Muscle layer of duodenum (tissue), 2 donors: Measurements from ENCODE around the gene OTP.

Source experiments
- H3K27ac ChIP-seq: one replicate; pipeline ENCODE4 v1.7.0; 2013; ENCODE audit warnings: mild to moderate bottlenecking, low read length
- H3K27me3 ChIP-seq: one replicate; pipeline ENCODE4 v1.7.0; 2013; ENCODE audit warnings: low read depth, mild to moderate bottlenecking, control low read depth, low read length
- H3K36me3 ChIP-seq, 2 donors: one replicate each; pipeline ENCODE4 v1.7.0; 2013; ENCODE audit warnings: low read length in 2 of 2, control low read depth in 1 of 2, mild to moderate bottlenecking in 1 of 2; ENCODE audit not compliant: insufficient read depth in 2 of 2, control insufficient read depth in 1 of 2
- H3K4me1 ChIP-seq, 2 donors: one replicate each; pipeline ENCODE4 v1.7.0; 2013; ENCODE audit warnings: low read length in 2 of 2, mild to moderate bottlenecking in 2 of 2, control low read depth in 1 of 2, moderate library complexity in 1 of 2; ENCODE audit not compliant: insufficient read depth in 2 of 2, control insufficient read depth in 1 of 2
- H3K4me3 ChIP-seq, 2 donors: one replicate each; pipeline ENCODE4 v1.7.0; 2013; ENCODE audit warnings: low read length in 2 of 2, low read depth in 1 of 2, mild to moderate bottlenecking in 1 of 2
- H3K9me3 ChIP-seq, 2 donors: one replicate each; pipeline ENCODE4 v1.7.0; 2013; ENCODE audit warnings: low read length in 2 of 2, control low read depth in 1 of 2, mild to moderate bottlenecking in 1 of 2; ENCODE audit not compliant: control insufficient read depth in 1 of 2
- donor health status: healthy.

The OTP gene

DNA sequence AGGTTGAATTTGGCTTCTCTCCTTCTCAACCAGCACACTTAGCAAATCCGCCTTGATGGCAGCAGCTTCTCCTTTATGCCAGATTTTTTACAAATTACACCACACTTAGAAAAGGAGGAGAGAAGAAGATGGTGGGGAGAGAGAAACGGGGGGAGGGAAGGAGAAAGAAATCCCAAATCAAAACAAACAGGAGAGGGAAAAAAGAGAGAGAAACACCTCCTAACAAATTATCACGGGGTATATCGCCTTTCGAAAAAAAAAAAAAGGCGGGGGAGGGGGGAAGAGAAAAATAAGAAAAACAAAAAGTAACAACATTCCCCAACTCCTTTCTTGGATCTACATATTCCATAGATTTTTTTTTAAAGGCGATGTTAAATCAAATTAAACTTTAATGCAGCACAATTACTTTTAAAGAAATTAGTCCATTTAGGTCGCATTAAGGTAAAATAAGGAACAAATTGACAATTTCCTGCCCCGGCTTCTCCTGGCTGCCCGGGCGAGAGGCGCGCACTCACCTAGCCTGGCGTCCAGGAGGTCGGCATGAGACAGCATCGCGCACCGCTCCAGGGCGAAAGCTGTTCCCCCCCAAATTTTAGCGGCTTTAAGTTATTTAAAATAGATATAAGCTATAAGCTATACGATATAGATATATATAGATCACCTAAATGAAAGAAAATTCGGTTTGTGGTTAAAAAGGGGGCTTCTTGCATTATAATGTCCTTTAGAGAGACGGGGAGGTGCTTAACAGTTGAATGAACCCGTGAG lies at the start of gene OTP:
TSS of gene OTP (minus strand) at position 716 of the 765 bp plus-strand sequence. CDS start at position 552, 164 bp downstream.
- H3K4me1 ChIP-seq = peaks cover 0 to 45% of the 10 kb centered on the region in 2 donors
- peak within 1 kb of the TSS in 1 of 2 donors; percentile 19 for H3K4me3 ChIP-seq
- peaks cover 3 to 6% of the 10 kb centered on the region in 2 donors for H3K9me3 ChIP-seq
- H3K36me3 ChIP-seq = no peaks in the 10 kb centered on the region
- peaks cover 90% of the 10 kb centered on the region for H3K27me3 ChIP-seq
- no peak within 1 kb of the TSS for H3K27ac ChIP-seq

DNA sequence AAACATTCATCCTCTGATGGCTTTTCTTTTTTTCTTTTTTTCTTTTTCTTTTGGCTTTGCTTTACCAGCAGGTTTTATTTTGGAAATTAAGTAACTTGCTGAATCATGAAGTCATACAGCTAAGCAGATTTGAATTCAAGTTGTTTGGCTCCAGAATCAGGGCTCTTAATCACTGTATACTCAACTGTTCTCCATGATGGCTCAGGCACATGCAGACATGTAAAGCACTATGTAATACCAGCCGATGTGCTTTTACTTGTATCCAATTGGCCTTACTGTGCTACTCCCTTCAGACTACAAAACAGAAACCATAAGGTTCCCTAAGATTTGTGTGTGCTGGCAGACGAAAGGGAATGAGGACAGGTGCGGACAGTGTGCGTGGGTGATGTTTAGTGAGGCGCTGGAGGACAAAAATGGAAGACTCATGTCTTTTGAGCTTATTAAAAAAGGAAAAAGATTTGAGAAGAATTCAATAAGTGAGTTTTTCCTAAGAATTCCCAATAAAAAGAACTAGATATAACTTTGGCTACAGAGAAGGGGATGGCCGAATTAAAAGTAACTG lies 44.7 kb upstream of the OTP start:
- no peaks in the 10 kb centered on the region for H3K27me3 ChIP-seq
- H3K4me3 ChIP-seq = no peak overlapping the region
- no peaks in the 10 kb centered on the region for H3K4me1 ChIP-seq
- no peak overlapping the region for H3K27ac ChIP-seq
- H3K36me3 ChIP-seq = peaks cover 5 to 9% of the 10 kb centered on the region in 2 donors
- H3K9me3 ChIP-seq = no peaks in the 10 kb centered on the region

DNA sequence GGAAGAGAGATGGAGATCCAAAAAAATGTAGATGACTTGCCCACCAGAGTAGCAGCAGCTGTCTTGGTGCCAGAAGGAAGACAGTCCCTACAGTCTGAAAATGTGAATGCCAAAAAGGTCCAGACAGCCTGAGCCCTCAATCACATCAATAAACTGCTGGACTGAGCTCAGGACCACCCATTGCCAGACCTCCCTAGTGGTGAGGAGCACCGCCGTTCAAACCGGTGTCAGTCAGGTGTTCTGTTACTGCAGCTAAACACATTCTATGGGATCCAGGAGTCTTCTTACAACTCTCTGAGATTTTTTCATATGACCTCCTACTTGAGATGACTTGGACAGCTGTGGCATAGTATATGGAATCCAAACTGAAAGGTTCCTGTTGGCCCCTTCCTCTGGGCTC lies 32.0 kb upstream of the OTP start:
- Histone ChIP-seq H3K27me3 (no peaks in the 10 kb centered on the region), H3K9me3 (no peaks in the 10 kb centered on the region), H3K27ac (no peak overlapping the region), H3K4me3 (no peak overlapping the region), H3K36me3 (no peaks in the 10 kb centered on the region), H3K4me1 (no peaks in the 10 kb centered on the region)

DNA sequence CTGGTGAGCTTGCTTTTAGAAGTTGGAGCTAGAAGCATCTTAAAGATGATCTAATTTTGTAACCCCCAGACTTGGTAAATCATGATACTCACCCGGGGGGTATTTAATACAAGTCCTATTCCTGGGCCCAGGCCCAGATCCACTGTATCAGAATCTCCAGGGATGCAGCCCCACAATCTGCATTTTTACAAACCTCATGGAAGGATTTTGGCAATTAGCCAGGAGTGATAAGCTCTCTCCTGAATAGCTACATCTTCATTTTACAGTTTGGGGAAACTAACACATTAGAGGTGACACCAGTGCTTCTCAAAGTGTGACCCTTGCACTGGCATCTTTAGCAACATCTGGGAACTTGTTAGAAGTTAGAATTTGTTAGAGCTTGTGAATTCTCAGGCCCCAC lies 31.2 kb upstream of the OTP start:
- Histone ChIP-seq H3K9me3 (no peaks in the 10 kb centered on the region), H3K4me3 (no peak overlapping the region), H3K27ac (no peak overlapping the region), H3K4me1 (no peaks in the 10 kb centered on the region), H3K27me3 (no peaks in the 10 kb centered on the region), H3K36me3 (no peaks in the 10 kb centered on the region)

DNA sequence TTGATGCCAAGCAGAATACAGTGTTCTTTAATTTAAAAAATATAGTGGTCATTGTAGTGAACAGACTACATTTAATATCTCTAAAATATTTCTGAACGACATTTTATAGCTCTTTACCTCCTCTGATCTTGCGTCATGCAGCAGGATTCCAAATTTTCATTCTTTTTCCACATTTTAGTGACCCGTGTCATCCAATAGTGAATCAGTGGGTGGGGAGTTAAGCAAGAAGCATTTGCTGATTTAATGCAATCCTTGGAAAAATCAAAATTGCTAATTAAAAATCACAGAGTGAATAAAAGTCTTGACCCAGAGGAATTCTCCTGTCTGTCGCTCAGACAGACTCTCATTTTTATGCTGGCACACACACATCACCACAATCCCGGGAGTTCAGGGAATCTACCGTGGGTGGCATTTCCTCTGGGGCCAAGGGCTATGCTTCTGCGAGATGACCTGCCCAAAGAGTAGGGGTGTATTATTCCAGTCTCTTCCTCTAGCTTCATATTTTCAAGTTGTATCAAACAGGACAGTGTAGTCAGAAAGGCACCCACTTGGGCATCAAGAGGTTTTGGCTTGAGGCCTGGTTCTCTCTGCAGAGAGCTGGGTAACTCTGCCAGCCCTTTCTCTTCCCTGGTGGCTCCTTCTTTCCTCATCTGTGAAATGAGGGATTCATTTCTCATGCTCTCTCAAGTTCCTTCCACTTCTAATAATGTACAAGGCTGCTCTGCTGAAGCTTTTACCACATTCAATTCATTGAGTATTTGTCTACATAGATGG lies 24.8 kb upstream of the OTP start:
- H3K4me1 ChIP-seq = no peaks in the 10 kb centered on the region
- no peaks in the 10 kb centered on the region for H3K27me3 ChIP-seq
- H3K36me3 ChIP-seq = no peaks in the 10 kb centered on the region
- H3K4me3 ChIP-seq = no peak overlapping the region
- no peak overlapping the region for H3K27ac ChIP-seq
- no peaks in the 10 kb centered on the region for H3K9me3 ChIP-seq

DNA sequence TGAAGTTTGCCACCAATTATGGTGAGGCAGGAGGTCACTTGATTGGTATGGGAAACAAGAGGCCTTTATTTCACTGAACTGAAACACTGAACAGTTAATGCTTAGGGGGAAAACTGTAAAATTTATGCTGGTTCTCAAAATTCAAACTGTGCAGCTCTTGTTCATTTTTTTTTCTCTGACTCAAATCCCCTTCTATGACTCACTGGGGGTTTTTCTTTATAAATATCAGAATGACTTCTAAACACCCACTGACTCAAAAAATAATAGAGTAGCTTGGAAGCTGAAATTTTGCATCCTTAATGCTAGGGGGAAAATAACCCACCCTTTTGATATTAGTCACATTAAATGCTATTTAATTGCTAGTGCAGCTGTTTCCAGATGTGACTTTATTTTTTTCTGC lies 24.1 kb upstream of the OTP start:
- Histone ChIP-seq H3K27me3 (no peaks in the 10 kb centered on the region), H3K27ac (no peak overlapping the region), H3K4me1 (no peaks in the 10 kb centered on the region), H3K4me3 (no peak overlapping the region), H3K9me3 (no peaks in the 10 kb centered on the region), H3K36me3 (no peaks in the 10 kb centered on the region)

DNA sequence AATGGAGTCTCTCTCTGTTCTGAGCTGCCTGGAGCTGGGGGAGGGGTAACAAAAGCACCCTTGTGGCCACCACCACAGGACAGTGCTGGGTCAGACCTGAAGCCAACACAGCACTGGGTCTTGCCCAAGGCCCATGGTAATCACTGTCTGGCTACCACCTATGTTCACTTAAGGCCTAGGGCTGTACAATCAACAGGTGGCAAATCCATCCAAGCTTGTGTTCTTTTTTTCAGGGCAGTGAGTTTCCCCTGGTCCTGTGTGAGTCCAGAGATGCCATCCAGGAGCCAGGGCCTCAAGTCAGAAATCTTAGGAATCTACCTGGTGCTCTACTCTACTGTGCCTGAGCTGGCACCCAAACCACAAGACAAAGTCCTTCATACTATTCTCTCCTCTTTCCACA lies 20.1 kb upstream of the OTP start:
- Histone ChIP-seq H3K36me3 (no peaks in the 10 kb centered on the region), H3K4me3 (no peak overlapping the region), H3K9me3 (no peaks in the 10 kb centered on the region), H3K27me3 (no peaks in the 10 kb centered on the region), H3K27ac (no peak overlapping the region), H3K4me1 (no peaks in the 10 kb centered on the region)

DNA sequence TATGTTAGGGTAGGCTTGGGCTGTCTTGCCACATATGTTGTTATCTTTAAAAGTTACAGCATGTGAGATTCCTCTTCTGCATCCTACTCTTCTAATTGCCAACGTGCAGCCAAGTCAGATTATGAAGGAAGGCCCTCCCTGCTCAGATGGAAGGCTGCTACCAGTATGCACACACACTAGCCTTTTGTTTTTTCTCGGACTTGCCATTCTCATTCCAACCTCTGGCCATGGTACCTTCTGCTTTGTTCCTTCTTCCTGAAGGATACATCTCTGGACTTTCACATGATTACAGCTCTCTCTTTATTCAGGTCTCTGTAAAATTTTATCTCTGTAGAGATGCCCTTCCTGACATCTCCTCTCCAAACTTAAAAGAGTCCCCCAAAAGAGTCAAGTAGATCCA lies 12.8 kb upstream of the OTP start:
- no peaks in the 10 kb centered on the region for H3K36me3 ChIP-seq
- H3K27me3 ChIP-seq = peaks cover 3% of the 10 kb centered on the region
- H3K4me1 ChIP-seq = no peaks in the 10 kb centered on the region
- no peak overlapping the region for H3K27ac ChIP-seq
- H3K9me3 ChIP-seq = no peaks in the 10 kb centered on the region
- no peak overlapping the region for H3K4me3 ChIP-seq

DNA sequence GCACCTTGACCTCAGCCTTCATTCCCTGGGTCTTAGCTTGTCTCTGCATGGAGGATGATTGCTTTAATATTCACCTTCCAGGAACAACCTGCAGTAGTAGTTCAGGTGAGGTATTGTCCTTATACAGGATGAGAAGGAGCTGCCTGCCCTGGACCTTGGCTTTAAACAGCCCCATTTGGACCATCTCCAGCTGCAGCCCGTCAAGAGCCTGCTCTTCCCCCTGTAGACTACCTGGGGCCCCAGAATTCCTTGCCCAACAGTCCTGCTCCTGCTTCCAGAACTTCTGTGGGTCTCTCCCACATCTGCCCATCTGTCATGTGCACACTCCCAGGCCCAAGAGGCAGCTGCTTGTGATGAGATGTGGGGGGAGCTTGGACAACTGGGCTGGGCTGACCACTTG lies 12.2 kb upstream of the OTP start:
- peaks cover 0 to 3% of the 10 kb centered on the region in 2 donors for H3K4me1 ChIP-seq
- H3K9me3 ChIP-seq = no peaks in the 10 kb centered on the region
- H3K27ac ChIP-seq = no peak overlapping the region
- H3K4me3 ChIP-seq = no peak overlapping the region
- H3K27me3 ChIP-seq = peaks cover 10% of the 10 kb centered on the region
- no peaks in the 10 kb centered on the region for H3K36me3 ChIP-seq

DNA sequence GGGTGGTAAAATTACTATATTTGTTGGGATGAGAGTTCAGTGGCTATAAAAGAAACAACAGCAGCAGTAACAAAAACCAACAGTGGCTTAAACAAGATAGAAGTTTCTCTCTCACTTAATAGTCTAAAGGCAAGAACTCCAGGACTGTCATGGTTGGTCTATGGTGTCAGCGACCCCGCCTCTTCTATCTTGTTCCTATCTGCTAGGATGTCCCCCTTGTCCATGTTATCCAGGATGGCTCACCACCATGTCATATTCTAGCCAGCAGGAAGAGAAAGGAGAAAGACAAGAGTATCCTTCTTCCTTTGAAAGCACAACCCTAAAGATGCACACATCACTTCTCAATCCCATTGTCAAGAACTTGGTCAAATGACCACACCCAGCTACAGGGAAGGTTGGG lies 11.3 kb upstream of the OTP start:
- H3K4me3 ChIP-seq = no peak overlapping the region
- H3K4me1 ChIP-seq = peaks cover 0 to 9% of the 10 kb centered on the region in 2 donors
- no peak overlapping the region for H3K27ac ChIP-seq
- H3K36me3 ChIP-seq = no peaks in the 10 kb centered on the region
- H3K9me3 ChIP-seq = no peaks in the 10 kb centered on the region
- H3K27me3 ChIP-seq = peaks cover 13% of the 10 kb centered on the region

DNA sequence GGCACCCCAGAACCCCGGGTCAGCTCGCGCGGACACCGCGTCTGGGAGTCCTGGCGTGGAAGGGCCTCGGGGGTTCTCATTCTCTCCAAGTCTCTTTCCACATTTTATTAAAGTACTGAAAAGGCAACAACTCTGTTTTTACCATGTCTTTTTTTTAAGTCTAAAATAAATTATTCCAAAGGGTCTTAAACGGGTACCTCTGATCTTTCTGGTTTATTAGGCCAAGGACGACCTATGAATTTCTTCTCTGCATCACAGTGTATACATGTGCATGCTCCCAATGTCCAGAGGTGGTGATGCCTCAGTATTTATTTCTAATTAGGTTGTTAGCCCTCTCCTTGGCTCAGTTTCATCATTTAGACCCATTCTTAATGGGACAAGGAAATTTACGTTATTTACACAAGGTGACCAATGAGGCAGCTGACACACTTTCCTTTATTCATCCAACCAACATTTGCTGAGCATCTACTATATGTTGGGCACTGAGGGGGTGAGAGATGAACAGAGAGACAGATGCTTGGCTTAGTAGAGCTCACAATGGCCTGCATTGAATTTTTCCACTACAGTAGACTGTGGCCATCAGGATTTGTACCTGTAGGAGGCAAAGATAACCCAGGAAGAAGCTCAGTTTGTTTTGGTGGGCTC lies 7.6 kb upstream of the OTP start:
- Histone ChIP-seq H3K27ac (no peak overlapping the region), H3K36me3 (no peaks in the 10 kb centered on the region), H3K4me1 (peaks cover 0 to 28% of the 10 kb centered on the region in 2 donors), H3K4me3 (no peak overlapping the region), H3K27me3 (peaks cover 50% of the 10 kb centered on the region), H3K9me3 (peaks cover 0 to 8% of the 10 kb centered on the region in 2 donors)
